HG03159 (cell line): ENCODE results near the gene FIGNL2.
"Not testable (repeated sequence)": the region's sequence is repeated elsewhere in the genome, so short reads cannot be mapped to it uniquely, and the experiment has no call there.

Experiments
- ATAC-seq: cut with Tn5 transposase; IDR thresholded peaks from one replicate; pipeline ENCODE4 v1.9.1; 2021; ENCODE audit warnings: mild to moderate bottlenecking, moderate library complexity; ENCODE audit not compliant: unreplicated experiment

Gene FIGNL2

GRCh38 chr12:51819736-51820525, 28.6 kb downstream of the FIGNL2 start:
- ATAC-seq = no peak

- ATAC-seq = no peak
Measured at GRCh38 chr12:51818566-51819300, 29.8 kb downstream of the FIGNL2 start.

- ATAC-seq = no peak
Measured at GRCh38 chr12:51818086-51818485, 30.4 kb downstream of the FIGNL2 start.

- no peak for ATAC-seq
Measured at GRCh38 chr12:51817027-51817953, 31.2 kb downstream of the FIGNL2 start.

- no peak for ATAC-seq
Measured at GRCh38 chr12:51815571-51815970, 32.9 kb downstream of the FIGNL2 start.

GRCh38 chr12:51814311-51815088, 34.0 kb downstream of the FIGNL2 start:
- no peak for ATAC-seq

GRCh38 chr12:51813931-51814310, 34.6 kb downstream of the FIGNL2 start:
- no peak for ATAC-seq

GRCh38 chr12:51812871-51813270, 35.6 kb downstream of the FIGNL2 start:
- no peak for ATAC-seq

GRCh38 chr12:51811203-51812202, 37.0 kb downstream of the FIGNL2 start:
- ATAC-seq = no peak

GRCh38 chr12:51809193-51809592, 39.3 kb downstream of the FIGNL2 start:
- ATAC-seq = no peak

- ATAC-seq = no peak
Measured at GRCh38 chr12:51806896-51807295, 41.6 kb downstream of the FIGNL2 start.

- no peak for ATAC-seq
Measured at GRCh38 chr12:51801027-51801426, 47.5 kb downstream of the FIGNL2 start.

GRCh38 chr12:51798501-51798900, 50.0 kb downstream of the FIGNL2 start:
- ATAC-seq = no peak

GRCh38 chr12:51798051-51798450, 50.5 kb downstream of the FIGNL2 start:
- ATAC-seq = not testable (repeated sequence)

GRCh38 chr12:51797301-51797700, 51.2 kb downstream of the FIGNL2 start:
- no peak for ATAC-seq

GRCh38 chr12:51793201-51793600, 55.3 kb downstream of the FIGNL2 start:
- ATAC-seq = no peak

- ATAC-seq = no peak
Measured at GRCh38 chr12:51792417-51792816, 56.1 kb downstream of the FIGNL2 start.

GRCh38 chr12:51788876-51789275, 59.6 kb downstream of the FIGNL2 start:
- ATAC-seq = no peak

GRCh38 chr12:51785906-51786305, 62.6 kb downstream of the FIGNL2 start:
- ATAC-seq = no peak
